ENCODE data around the gene TNS1. TPM values are rescaled to one million over a fixed set of nuclear protein-coding genes. Genes with fewer than 3 reads are reported as not detected.
"Not testable (repeated sequence)": the region's sequence is repeated elsewhere in the genome, so short reads cannot be mapped to it uniquely, and the experiment has no call there.

Gene TNS1
- total RNA-seq, 1 donor, result 116 TPM

DNA sequence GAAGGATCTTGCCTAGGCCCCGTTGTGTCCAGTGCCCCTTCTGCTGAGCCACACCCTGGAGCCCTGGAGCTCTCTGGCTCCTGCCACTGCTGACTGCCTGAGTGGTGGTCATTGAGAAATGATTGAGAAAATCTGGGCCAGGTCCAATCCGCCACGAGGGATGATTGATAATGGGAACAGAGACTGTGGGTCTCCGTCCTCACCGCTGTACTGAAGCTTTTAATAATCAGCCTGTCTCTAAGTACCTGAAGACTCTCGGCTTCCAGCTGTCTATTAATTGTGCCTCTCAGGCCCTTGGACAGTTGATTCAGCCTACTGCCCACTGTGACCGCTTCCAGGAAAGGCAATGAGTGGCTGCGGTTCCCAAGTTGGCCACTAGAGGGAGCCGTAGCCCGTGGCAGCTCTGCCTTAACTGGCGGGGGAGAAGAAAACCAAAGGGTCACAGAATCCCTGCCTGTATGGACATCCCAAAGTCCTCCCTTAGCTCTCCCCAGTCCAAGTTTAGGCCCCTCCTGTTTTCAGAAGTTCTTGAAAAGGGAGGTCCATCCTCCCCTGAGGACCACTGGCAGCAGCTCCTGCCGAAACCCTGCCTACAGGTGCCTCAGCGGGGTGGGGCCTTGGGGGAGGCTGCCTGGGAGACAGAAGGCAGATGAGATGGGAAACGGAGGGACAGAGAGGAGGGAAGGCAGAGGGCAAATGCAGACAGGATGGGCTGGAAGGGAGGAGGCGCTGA, 213.6 kb downstream of the TNS1 start:
- DNase-seq (ENCODE audit: low read depth), result peak; percentile 74
- TF ChIP-seq, protein P1, sequence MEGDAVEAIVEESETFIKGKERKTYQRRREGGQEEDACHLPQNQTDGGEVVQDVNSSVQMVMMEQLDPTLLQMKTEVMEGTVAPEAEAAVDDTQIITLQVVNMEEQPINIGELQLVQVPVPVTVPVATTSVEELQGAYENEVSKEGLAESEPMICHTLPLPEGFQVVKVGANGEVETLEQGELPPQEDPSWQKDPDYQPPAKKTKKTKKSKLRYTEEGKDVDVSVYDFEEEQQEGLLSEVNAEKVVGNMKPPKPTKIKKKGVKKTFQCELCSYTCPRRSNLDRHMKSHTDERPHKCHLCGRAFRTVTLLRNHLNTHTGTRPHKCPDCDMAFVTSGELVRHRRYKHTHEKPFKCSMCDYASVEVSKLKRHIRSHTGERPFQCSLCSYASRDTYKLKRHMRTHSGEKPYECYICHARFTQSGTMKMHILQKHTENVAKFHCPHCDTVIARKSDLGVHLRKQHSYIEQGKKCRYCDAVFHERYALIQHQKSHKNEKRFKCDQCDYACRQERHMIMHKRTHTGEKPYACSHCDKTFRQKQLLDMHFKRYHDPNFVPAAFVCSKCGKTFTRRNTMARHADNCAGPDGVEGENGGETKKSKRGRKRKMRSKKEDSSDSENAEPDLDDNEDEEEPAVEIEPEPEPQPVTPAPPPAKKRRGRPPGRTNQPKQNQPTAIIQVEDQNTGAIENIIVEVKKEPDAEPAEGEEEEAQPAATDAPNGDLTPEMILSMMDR (IDR thresholded peaks at IDR 0.05; ENCODE audit: insufficient read depth, low read length), result peak; percentile 99
- H3K4me3 ChIP-seq (ENCODE audit: low read depth, low read length), result no peak overlapping the region

- TF ChIP-seq, protein P1 (IDR thresholded peaks at IDR 0.05; ENCODE audit: insufficient read depth, low read length), result no peak
- H3K4me3 ChIP-seq (ENCODE audit: low read depth, low read length), result no peak overlapping the region
- DNase-seq (ENCODE audit: low read depth), result no peak
Measured at GRCh38 chr2:217788669-217789002, 214.2 kb downstream of the TNS1 start.

DNA sequence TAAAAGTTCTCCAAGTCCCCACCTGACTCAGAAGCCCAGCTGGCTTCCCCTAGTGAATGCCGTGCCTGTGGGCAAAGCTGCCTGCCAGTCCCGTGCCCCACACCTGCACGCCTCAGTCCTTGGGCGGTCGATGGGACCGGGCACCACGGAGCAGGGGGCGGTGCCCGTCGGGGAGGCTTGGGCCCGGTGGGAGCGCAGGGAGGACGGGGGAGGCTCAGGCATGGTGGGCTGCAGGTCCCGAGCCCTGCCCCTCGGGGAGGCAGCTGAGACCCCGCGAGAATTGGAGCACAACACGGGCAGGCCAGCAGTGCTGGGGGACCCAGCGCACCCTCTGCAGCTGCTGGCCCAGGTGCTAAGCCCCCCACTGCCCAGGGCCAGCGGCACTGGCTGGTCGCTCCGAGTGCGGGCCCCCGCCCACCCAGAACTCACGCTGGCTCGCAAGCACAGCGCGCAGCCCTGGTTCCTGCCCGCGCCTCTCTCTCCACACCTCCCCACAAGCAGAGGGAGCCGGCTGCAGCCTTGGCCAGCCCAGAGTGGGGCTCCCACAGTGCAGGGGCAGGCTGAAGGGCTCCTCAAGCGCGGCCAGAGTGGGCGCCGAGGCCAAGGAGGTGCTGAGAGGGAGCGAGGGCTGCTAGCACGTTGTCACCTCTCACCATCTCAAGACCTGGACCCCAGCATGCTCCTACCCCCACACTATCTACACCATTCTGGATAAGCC, 215.5 kb downstream of the TNS1 start:
- DNase-seq (ENCODE audit: low read depth), result no peak
- TF ChIP-seq, protein P1 (IDR thresholded peaks at IDR 0.05; ENCODE audit: insufficient read depth, low read length), result no peak

DNA sequence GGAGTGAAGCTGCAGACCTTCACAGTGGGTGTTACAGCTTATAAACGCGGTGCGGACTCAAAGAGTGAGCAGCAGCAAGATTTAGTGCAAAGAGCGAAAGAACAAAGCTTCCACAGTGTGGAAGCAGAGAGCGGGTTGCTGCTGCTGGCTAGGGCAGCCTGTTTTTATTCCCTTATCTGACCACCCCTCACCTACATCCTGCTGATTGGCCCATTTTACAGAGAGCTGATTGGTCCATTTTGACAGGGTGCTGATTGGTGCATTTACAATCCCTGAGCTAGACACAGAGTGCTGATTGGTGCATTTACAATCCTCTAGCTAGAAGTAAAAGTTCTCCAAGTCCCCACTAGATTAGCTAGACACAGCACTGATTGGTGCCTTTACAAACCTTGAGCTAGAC, 216.2 kb downstream of the TNS1 start:
- DNase-seq (ENCODE audit: low read depth); H3K4me3 ChIP-seq (ENCODE audit: low read depth, low read length): not testable (repeated sequence)

More for the DNA sequence above, 215.5 kb downstream of the TNS1 start:
- H3K4me3 ChIP-seq (ENCODE audit: low read depth, low read length), result no peak overlapping the region

GRCh38 chr2:217785544-217786045, 217.2 kb downstream of the TNS1 start:
- peak; percentile 72 for DNase-seq (ENCODE audit: low read depth)
- TF ChIP-seq, protein P1 (IDR thresholded peaks at IDR 0.05; ENCODE audit: insufficient read depth, low read length), result peak; percentile 98
- H3K4me3 ChIP-seq (ENCODE audit: low read depth, low read length), result no peak overlapping the region

- TF ChIP-seq, protein P1 (IDR thresholded peaks at IDR 0.05; ENCODE audit: insufficient read depth, low read length), result no peak
- DNase-seq (ENCODE audit: low read depth), result no peak
- H3K4me3 ChIP-seq (ENCODE audit: low read depth, low read length), result no peak overlapping the region
Measured at GRCh38 chr2:217784996-217785543, 217.7 kb downstream of the TNS1 start.

DNA sequence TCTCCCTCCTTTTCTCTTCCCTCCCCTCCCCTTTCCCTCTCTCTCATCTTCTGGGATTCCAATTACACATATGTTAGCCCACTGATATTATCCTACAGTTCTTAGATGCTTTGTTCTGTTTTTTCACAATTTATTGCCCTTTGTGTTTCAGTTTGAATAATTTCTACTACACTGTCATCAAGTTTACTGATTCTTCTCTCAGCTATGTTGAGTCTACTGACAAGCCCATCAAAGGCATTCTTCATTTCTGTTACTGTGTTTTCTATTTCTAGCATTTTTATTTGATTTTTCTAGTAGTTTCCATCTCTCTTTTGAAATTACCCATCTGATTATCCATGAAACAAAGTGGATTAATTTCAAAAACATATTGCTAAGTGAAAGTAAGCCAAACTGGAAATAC, 219.6 kb downstream of the TNS1 start:
- H3K4me3 ChIP-seq (ENCODE audit: low read depth, low read length), result no peak overlapping the region
- no peak for DNase-seq (ENCODE audit: low read depth)
- TF ChIP-seq, protein P1 (IDR thresholded peaks at IDR 0.05; ENCODE audit: insufficient read depth, low read length), result no peak

Measured in fibroblast of the aortic adventitia (primary cell).